HepG2 (cell line): ENCODE results near the gene PANK2. TPM values are rescaled to one million over a fixed set of nuclear protein-coding genes. Genes with fewer than 3 reads are reported as not detected.
A peak's percentile ranks its signal among the peaks of the same experiment; 100 is the strongest.

ENCODE experiments used
- ARID5B ChIP-seq: IDR thresholded peaks from 2 replicates; pipeline ENCODE4 v1.4.0; 2020; ENCODE audit warnings: mild to moderate bottlenecking, missing genetic modification reagents
- ATF7-NPFF ChIP-seq: sonication (generic); formaldehyde crosslinking; IDR thresholded peaks from 2 replicates; pipeline ENCODE4 v1.8.1; 2023; ENCODE audit warnings: mild to moderate bottlenecking, low read depth, missing genetic modification reagents, moderate library complexity
- BCL6 ChIP-seq: IDR thresholded peaks from 2 replicates; pipeline ENCODE4 v1.6.1; 2016; ENCODE audit warnings: missing genetic modification reagents, missing compliant biosample characterization
- GATA4 ChIP-seq: sonication (generic); IDR thresholded peaks from 2 replicates; pipeline ENCODE4 v1.6.1; 2016; ENCODE audit warnings: antibody characterized with exemption, low read depth, borderline replicate concordance
- HCFC1 ChIP-seq: fragments of 150-350 bp; IDR thresholded peaks from 2 replicates; pipeline ENCODE4 v1.6.1; 2014; ENCODE audit warnings: low read depth, low read length
- HNF4G ChIP-seq, 2 experiments: sonication (generic) in 1 of 2; formaldehyde crosslinking in 1 of 2; IDR thresholded peaks; 2 replicates each; pipeline versions ENCODE4 v1.4.0 to v1.6.1; 2011 to 2020; ENCODE audit warnings: borderline replicate concordance in 2 of 2, low read depth in 2 of 2, mild to moderate bottlenecking in 2 of 2, low read length in 1 of 2, missing genetic modification reagents in 1 of 2, moderate library complexity in 1 of 2
- KDM5B ChIP-seq: sonication (generic); formaldehyde crosslinking; IDR thresholded peaks from 2 replicates; pipeline ENCODE4 v1.4.0; 2020; ENCODE audit warnings: missing genetic modification reagents, mild to moderate bottlenecking, borderline replicate concordance
- POLR2G ChIP-seq: fragments of 200-400 bp; formaldehyde crosslinking; IDR thresholded peaks from 2 replicates; pipeline ENCODE4 v1.6.1; 2018; ENCODE audit warnings: mild to moderate bottlenecking, low read depth, low read length, moderate library complexity
- TOE1 ChIP-seq: sonication (generic); formaldehyde crosslinking; IDR thresholded peaks from 2 replicates; pipeline ENCODE4 v1.4.0; 2020; ENCODE audit warnings: mild to moderate bottlenecking, missing genetic modification reagents
- ZNF10 ChIP-seq: sonication (generic); formaldehyde crosslinking; IDR thresholded peaks from 2 replicates; pipeline ENCODE4 v1.4.0; 2020; ENCODE audit warnings: mild to moderate bottlenecking, low read depth, missing genetic modification reagents, borderline replicate concordance
- ZNF30 ChIP-seq: sonication (generic); formaldehyde crosslinking; IDR thresholded peaks from 2 replicates; pipeline ENCODE4 v1.5.0; 2020; ENCODE audit warnings: mild to moderate bottlenecking, missing genetic modification reagents
- ZNF501 ChIP-seq: sonication (generic); formaldehyde crosslinking; IDR thresholded peaks from 2 replicates; pipeline ENCODE4 v1.5.1; 2020; ENCODE audit warnings: mild to moderate bottlenecking, moderate library complexity, missing genetic modification reagents
- ZNF569 ChIP-seq: sonication (generic); formaldehyde crosslinking; IDR thresholded peaks from 2 replicates; pipeline ENCODE4 v1.5.0; 2020; ENCODE audit warnings: mild to moderate bottlenecking, missing genetic modification reagents, moderate library complexity, borderline replicate concordance
- ZNF674 ChIP-seq: sonication (generic); formaldehyde crosslinking; IDR thresholded peaks from 2 replicates; pipeline ENCODE4 v1.5.0; 2020; ENCODE audit warnings: low read depth, mild to moderate bottlenecking, missing genetic modification reagents
- ZNF761 ChIP-seq: sonication (generic); formaldehyde crosslinking; conservative IDR thresholded peaks from 2 replicates; pipeline ENCODE4 v1.4.0; 2020; ENCODE audit warnings: mild to moderate bottlenecking, missing genetic modification reagents
- ZNF773 ChIP-seq: sonication (generic); formaldehyde crosslinking; IDR thresholded peaks from 2 replicates; pipeline ENCODE4 v1.4.0; 2020; ENCODE audit warnings: missing genetic modification reagents, borderline replicate concordance
- ZNF781 ChIP-seq: sonication (generic); formaldehyde crosslinking; IDR thresholded peaks from 2 replicates; pipeline ENCODE4 v1.5.1; 2020; ENCODE audit warnings: borderline replicate concordance, mild to moderate bottlenecking, missing genetic modification reagents; ENCODE audit errors: not compliant biosample characterization
- ZNF883 ChIP-seq: sonication (generic); formaldehyde crosslinking; IDR thresholded peaks from 2 replicates; pipeline ENCODE4 v1.5.1; 2020; ENCODE audit warnings: mild to moderate bottlenecking, missing genetic modification reagents; ENCODE audit errors: not compliant biosample characterization
- polyA plus RNA-seq, 8 experiments: library from polyadenylated mRNA; depleted of rRNA in 3 of 8; stranded (reverse) in 7 of 8; unstranded in 1 of 8; fragments of >200 nt; fragmentation: Illumina TruSeq in 4 of 8; extraction: Trizol in 4 of 8; gene quantifications; 2 replicates each; pipeline versions ENCODE4 v1.2.1 to v1.2.3, GENCODE V29; 2011 to 2016; ENCODE audit warnings: low read depth in 4 of 8, missing spikeins in 1 of 8, mixed read lengths in 1 of 8; ENCODE audit not compliant: insufficient read depth in 1 of 8
- total RNA-seq, 5 experiments: library from RNA; depleted of rRNA; stranded (reverse); fragments of >200 nt; fragmentation: Illumina TruSeq; extraction: Trizol; gene quantifications; 2 replicates each; pipeline ENCODE4 v1.2.3, GENCODE V29; 2016; ENCODE audit warnings: low read depth in 1 of 5
- TF ChIP-seq, protein P1 (sequence below): sonication (generic); formaldehyde crosslinking; IDR thresholded peaks from 2 replicates; pipeline ENCODE4 v1.9.0; 2021; ENCODE audit warnings: missing genetic modification reagents, borderline replicate concordance
- TF ChIP-seq, protein P2 (sequence below): fragments of 450-650 bp; IDR thresholded peaks from 2 replicates; pipeline ENCODE4 v1.6.1; 2016

PANK2 gene
- total and polyA plus RNA-seq, 2 of the 13 experiments (the other 11 are each of a cell fraction or from before 2014, with no cell fraction given), result 39.2 to 123 TPM

- TF ChIP-seq ZNF883 (CRISPR knock-in tag) (peak; percentile 91), POLR2G (peak; percentile 95), HNF4G (IDR thresholded peaks at IDR 0.05; ENCODE audit: borderline replicate concordance, low read depth, low read length) (peak; percentile 76), HNF4G (CRISPR knock-in tag; IDR thresholded peaks at IDR 0.05; ENCODE audit: borderline replicate concordance, low read depth) (peak; percentile 60; the same call in 1 of the 2 replicates), KDM5B (peak; percentile 91), ZNF773 (CRISPR knock-in tag) (no peak), ATF7-NPFF (CRISPR knock-in tag) (peak; percentile 85), ZNF569 (CRISPR knock-in tag) (no peak), GATA4 (peak; percentile 69; the same call in 1 of the 2 replicates), HCFC1 (peak; percentile 25), BCL6 (CRISPR knock-in tag) (peak; percentile 65), ZNF674 (CRISPR knock-in tag) (peak; percentile 80; the same call in 1 of the 2 replicates), ZNF30 (no peak), ZNF781 (CRISPR knock-in tag) (peak; percentile 89), ARID5B (CRISPR knock-in tag) (peak; percentile 43), ZNF10 (CRISPR knock-in tag) (no peak), TOE1 (CRISPR knock-in tag) (peak; percentile 80; the same call in 1 of the 2 replicates), ZNF761 (no peak; the same call in none of the 2 replicates), ZNF501 (CRISPR knock-in tag) (peak; percentile 95)
- TF ChIP-seq, protein P1, sequence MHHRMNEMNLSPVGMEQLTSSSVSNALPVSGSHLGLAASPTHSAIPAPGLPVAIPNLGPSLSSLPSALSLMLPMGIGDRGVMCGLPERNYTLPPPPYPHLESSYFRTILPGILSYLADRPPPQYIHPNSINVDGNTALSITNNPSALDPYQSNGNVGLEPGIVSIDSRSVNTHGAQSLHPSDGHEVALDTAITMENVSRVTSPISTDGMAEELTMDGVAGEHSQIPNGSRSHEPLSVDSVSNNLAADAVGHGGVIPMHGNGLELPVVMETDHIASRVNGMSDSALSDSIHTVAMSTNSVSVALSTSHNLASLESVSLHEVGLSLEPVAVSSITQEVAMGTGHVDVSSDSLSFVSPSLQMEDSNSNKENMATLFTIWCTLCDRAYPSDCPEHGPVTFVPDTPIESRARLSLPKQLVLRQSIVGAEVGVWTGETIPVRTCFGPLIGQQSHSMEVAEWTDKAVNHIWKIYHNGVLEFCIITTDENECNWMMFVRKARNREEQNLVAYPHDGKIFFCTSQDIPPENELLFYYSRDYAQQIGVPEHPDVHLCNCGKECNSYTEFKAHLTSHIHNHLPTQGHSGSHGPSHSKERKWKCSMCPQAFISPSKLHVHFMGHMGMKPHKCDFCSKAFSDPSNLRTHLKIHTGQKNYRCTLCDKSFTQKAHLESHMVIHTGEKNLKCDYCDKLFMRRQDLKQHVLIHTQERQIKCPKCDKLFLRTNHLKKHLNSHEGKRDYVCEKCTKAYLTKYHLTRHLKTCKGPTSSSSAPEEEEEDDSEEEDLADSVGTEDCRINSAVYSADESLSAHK (CRISPR knock-in tag), result no peak
- TF ChIP-seq, protein P2, sequence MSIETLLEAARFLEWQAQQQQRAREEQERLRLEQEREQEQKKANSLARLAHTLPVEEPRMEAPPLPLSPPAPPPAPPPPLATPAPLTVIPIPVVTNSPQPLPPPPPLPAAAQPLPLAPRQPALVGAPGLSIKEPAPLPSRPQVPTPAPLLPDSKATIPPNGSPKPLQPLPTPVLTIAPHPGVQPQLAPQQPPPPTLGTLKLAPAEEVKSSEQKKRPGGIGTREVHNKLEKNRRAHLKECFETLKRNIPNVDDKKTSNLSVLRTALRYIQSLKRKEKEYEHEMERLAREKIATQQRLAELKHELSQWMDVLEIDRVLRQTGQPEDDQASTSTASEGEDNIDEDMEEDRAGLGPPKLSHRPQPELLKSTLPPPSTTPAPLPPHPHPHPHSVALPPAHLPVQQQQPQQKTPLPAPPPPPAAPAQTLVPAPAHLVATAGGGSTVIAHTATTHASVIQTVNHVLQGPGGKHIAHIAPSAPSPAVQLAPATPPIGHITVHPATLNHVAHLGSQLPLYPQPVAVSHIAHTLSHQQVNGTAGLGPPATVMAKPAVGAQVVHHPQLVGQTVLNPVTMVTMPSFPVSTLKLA, result peak; percentile 51
Measured at GRCh38 chr20:3888622-3889488, at the start of gene PANK2 (continued).
